ENCODE measurements around the gene CLSTN3. TPM values are rescaled to one million over a fixed set of nuclear protein-coding genes. Genes with fewer than 3 reads are reported as not detected.

CLSTN3 gene
- polyA plus RNA-seq, 4 donors, result 74.8 to 103 (median 90.9) TPM

DNA sequence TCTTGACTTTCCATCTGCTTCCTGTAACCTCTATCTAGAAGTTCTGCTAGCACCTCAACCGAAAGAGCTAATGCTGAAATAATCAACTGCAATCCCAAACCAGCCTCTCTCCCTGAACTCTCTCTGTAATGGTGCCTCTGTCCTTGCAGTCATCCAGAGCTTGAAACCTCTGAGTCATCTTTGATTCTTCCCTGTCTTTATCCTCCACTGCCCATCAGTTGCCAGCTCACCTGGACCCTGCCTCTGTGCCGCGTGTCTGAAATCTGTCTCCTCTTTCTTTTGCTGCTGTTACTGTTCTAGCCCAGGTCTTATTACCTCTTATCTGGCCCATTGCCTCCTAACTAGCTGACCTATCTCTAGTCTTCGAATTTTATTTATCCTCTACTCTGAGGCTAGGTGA, 15.5 kb downstream of the CLSTN3 start:
- no peak for DNase-seq (ENCODE audit: low read depth in 4 of 4, low spot score in 2 of 4)

DNA sequence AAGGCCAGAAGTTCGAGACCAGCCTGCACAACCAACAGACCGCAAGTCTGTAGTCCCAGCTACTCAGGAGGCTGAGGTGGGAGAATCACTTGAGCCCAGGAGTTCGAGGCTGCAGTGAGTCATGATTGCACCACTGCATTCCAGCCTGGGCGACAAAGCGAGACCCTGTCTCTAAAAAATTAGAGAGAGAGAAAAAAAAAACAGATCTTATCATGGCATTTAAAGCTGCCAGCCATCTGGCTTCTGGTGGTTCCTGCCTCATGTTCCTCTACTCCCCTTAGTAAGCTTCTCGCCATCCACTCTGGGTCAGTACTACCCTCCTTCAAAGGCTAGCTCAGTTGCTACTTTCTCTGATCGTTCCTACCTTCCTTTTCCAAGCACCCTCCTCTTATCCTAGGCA, 16.1 kb downstream of the CLSTN3 start:
- DNase-seq (ENCODE audit: low read depth in 4 of 4, low spot score in 2 of 4), result no peak

DNA sequence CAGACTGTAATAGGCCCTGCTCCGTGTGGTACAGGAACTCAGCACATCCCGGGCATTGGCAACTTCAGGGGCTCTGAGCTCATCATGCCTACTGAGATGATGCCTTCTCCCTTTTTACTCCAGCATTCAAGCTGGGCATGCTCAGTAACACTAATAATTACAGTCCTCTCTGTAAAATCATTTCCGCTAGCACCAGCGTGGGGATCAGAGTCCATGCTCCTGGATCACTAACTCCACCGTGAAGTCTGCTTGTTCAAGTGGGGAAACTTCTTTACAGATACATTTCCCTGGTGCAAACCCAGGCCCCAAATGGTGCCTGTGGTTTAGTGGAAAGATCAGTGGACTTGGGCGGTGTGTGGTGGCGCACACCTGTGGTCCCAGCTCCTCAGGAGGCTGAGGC, 16.7 kb downstream of the CLSTN3 start:
- no peak for DNase-seq (ENCODE audit: low read depth in 4 of 4, low spot score in 2 of 4)

DNA sequence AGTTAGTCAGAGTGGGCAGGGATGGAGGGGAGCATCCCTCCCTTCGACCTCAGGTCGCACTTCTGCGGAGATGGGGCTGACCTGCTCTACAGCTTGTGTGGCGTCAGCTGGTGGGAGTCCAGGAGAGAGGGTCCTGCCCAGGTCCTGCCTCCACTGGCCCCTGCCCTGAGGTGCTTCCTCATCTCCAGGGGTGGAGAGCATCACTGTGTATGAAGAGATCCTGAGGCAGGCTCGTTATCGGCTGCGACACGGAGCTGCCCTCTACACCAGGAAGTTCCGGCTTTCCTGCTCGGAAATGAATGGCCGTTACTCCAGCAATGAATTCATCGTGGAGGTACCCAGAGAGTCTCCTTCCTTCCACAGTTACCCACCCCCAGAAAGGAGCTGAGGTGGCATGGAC, 20.2 kb downstream of the CLSTN3 start:
- no peak for DNase-seq (ENCODE audit: low read depth in 4 of 4, low spot score in 2 of 4)

DNA sequence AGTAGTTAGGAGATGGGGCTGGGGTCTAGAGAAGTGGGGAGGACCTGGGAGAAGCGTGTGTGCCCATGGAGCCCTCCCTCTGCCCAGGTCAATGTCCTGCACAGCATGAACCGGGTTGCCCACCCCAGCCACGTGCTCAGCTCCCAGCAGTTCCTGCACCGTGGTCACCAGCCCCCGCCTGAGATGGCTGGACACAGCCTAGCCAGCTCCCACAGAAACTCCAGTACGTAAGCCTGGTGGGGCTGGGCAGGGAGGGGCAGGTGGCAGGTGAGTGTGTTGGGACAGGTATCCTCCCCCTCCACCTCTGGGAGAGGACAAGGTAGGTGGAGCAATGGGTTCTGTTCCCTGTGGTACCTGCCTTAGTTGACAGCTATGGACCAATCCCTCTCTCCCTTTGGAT, 20.7 kb downstream of the CLSTN3 start:
- no peak for DNase-seq (ENCODE audit: low read depth in 4 of 4, low spot score in 2 of 4)

DNA sequence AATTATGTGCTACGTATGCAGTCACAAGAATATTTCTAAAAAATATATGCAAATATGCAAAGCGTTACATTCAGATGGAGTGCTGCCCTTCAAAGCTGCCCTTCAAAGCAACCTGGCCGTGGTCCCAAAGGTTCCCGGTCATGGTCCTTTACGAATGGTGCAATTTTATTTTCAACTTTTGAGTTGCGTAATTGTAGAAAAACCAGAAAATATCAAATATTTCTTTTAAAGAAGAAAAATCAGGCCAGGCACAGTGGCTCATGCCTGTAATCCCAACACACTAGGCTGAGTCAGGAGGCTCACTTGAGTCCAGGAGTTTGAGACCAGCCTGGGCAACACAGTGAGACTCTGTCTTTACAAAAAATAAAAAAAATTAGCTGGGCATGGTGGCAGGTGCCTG, 21.4 kb downstream of the CLSTN3 start:
- DNase-seq (ENCODE audit: low read depth in 4 of 4, low spot score in 2 of 4), result no peak

DNA sequence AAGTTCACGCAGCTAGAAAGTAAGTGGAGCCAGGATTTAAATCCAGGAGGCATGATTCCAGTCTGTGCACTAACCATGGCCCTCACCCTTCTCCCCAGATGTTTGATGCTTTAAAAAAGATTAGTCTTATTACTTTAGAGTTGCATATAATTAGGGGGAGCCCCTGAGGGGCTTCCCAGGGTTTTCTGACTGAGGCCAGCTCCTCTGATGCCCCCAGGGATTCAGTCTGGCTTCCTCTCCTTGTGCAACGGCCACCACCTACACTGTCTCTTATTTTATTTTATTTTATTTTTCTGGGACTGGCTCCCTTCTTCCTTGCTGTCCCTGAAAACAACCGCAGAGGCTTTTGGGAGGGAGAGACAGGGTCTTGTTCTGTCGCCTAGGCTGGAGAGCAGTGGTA, 22.6 kb downstream of the CLSTN3 start:
- no peak for DNase-seq (ENCODE audit: low read depth in 4 of 4, low spot score in 2 of 4)

DNA sequence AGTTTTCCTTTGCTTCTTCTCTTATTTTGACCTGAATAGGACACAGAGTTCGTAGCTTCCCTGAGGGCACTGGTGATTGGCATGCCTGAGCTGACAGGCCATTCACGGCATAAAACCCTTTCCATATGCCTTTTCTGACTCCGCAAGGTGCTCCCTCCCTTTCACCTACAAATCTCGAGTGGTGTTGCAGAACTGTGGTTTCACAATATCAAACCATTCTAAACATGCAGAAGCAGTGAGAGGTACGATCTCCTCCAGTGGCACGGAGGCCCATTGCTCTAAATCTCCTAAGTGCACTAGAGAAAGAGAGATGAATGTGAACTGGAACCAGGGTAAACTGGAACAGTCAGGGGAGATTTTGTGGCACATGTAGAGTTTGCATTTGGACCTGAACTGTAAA, 23.9 kb downstream of the CLSTN3 start:
- DNase-seq (ENCODE audit: low read depth in 4 of 4, low spot score in 2 of 4), result no peak

DNA sequence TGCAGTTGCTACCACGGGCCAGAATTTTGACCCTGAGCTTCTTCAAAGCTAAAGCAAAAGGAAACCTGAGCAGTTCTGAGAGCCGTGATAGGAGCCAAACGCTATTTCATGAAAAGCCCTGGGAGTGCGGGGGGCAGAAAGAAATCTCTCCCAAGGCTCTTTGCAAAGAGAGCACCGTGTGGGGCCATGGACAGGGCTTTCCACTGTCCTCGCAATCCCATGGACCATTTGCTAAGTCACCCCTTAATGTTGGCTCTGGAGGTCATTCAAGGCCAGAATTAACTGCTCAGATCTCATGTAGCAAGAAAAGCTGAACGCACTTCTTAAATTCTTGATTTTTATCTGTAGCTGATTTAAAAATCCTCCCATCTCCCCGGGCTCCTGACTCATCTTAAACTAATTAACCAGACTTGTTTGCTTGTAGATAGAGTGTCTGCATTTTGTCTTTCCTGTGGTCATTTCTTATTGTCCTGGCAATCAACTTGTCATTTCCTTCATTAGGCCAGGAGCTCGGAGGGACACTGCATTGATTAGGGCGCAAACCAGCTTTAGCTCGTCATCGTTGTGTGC, 24.8 kb downstream of the CLSTN3 start:
- no peak for DNase-seq (ENCODE audit: low read depth in 4 of 4, low spot score in 2 of 4)

DNA sequence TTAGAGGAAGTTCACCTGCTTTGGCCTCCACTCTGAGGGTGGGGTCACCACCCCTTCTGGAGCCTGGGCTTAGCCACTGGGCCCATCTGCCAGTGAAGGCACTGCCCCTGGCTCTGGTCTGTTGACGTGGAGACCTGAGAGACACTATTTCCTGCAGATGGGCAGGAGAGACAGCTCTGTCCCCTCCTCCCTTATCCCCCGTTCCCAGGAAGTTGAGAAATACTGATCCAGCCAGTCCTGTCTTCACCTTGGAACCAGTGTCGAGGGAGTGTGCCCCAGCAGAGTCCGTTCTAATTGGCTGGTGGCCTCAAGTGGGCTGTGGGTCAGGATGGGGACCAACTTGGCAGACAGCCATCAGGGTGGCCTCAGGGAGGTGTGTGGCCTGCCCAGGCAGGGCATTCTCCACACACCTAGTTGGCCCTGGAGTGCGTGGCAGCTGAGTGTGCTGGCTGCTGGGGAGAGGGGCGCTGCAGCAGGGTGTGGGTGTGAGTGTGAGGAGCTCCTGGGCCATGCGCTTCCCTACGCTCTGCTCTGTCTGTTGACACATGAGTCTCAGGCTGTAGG, 25.4 kb downstream of the CLSTN3 start:
- no peak for DNase-seq (ENCODE audit: low read depth in 4 of 4, low spot score in 2 of 4)

DNA sequence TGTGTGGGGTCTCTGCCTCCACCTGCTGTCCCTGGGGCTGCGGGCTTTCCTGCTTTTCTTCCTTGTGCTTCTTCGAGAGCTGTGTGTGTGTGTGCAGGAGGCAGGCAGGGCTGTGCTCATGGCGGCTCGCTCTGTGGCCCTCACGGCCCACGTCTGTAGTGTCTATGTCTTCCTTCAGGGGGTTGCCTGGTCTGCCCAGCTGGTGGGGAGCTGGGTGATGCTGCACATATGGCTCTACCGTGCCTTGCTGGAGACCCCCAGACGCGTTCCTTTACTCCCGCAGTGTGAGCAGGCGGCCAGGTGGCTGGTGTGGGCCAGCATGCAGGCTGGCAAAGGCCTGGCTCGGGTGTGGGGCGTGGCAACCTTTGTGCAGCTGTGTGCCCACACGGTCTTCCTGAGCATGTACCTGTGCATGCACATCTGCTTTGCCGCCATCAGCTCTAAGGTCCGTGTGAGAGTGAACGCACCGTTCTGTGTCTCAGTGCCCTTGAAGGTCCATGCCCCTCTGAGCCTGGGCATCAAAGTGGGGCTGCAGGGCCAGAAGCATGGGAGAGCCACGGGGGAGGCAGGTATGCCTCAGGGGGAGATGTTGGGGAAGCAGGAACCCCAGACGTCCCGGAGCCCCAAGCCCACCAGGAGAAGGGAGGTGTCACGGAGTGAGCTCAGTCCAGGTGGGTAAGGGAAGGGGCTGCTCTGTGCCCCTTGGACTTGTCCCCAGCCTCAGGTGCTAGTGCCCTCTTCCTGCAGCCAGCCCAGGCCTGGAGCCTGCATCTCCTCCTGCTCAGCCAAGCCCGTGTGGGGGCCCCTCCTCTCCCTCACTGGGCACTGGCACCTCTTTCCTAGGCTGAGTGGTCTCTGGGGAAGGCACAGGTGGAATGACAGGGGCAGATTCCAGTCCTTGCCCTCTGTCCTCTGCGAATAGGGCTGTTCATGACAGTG, 26.4 kb downstream of the CLSTN3 start:
- no peak for DNase-seq (ENCODE audit: low read depth in 4 of 4, low spot score in 2 of 4)

DNA sequence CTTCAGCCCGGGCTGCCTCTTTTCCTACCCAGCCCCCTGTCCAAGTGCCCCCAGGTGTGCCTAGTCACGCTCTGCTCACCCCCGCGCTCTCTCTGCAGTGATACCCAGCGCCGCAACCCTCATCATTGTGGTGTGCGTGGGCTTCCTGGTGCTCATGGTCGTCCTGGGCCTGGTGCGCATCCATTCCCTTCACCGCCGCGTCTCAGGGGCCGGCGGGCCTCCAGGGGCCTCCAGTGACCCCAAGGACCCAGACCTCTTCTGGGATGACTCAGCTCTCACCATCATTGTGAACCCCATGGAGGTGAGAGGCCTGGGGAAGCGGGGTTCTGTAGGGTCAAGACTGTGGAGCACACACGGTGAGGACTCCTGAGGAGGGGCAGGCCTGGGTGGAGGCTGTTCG, 27.2 kb downstream of the CLSTN3 start:
- no peak for DNase-seq (ENCODE audit: low read depth in 4 of 4, low spot score in 2 of 4)

DNA sequence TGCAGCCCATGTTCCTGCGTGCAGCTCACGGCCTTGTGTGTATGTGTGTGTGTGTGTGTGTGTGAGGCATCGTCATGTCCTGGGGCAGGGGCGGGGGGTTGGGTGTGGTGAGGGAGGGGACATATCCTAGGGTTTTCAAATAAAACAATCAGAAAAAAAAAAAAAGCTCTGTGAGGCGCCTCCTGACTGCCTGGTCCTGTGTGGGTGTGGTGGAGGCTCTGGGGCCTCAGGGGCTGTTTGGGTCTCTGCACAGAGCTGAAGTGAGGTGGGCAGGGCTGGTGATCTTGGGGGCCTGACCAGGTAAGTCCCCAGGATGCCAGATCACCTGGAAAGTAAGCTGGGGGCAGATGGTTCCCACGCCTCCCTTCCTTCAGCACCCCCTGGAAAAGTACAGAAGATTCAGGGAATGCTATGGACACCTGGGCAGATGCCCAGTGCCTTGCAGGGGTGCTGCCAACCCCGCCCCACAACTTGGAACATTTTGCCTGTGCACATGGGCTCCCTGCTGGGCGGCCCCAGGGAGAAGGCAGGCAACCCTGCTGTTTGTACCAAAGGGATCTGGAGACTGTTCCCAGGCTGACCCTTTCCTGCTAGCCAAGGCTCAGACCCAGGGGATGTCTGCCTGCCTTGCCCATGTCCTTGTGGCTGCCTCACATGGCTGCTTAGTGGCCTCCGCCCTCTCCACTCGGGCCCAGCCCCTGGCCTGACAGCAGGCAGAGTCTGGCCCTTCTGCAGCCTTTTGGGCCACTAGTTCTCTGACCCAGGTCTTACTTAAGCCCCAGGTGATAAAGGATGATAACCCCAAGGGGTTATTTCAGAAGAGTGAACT, 28.8 kb downstream of the CLSTN3 start:
- DNase-seq (ENCODE audit: low read depth in 4 of 4, low spot score in 2 of 4), result no peak

DNA sequence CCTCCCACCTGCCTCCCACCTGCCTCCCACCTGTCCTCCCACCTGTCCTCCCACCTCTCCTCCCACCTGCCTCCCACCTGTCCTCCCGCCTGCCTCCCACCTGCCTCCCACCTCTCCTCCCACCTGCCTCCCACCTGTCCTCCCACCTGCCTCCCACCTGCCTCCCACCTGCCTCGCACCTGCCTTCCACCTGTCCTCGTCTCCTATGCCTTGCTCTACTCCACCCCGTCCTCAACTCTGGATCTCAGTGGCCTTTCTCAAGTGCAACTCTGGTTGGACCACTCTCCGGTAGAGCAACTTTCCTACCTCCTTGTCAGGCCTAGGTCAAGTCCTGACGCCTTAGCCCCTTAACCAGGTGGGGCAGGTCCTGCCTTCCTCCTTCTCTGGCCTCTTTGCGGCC, 30.0 kb downstream of the CLSTN3 start:
- no peak for DNase-seq (ENCODE audit: low read depth in 4 of 4, low spot score in 2 of 4)

DNA sequence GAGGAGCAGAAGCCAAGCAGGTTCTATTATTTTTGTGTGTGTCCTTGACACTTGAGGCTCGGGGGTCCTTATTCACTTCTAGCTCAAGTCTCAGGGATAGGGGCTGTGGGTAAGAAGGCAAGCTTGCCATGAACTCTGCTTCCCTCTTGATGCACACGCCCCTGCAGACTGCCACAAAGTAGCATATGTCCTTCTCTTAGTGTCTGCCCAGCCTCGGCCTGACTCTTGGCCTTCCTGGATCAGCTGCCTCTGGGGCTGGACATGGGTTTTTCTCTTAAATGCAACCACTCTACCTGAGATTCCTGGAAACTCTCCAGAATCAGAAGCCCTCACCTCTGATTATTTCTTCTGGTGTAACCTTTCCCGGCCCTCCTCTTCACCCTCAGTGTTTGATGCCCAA, 31.2 kb downstream of the CLSTN3 start:
- DNase-seq (ENCODE audit: low read depth in 4 of 4, low spot score in 2 of 4), result no peak

DNA sequence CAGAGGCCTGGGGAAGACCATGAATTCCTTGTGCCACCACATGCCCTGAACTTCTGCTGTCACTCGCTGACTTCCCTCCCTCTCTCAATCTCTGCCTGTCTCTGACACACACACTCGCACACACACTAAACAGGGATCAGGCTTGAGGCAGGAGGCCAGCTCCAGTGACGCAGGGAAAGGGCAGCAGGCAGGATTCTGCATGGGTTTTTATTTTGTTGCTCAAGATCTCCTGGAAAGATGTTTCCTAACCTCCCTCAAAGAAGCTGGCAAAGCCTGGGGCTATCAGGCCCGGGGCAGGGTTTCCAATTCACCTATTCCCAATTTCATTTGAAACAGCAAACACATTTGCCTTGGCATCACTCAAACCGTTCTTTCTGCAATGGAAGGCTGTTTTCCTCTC, 31.6 kb downstream of the CLSTN3 start:
- DNase-seq (ENCODE audit: low read depth in 4 of 4, low spot score in 2 of 4), result no peak

DNA sequence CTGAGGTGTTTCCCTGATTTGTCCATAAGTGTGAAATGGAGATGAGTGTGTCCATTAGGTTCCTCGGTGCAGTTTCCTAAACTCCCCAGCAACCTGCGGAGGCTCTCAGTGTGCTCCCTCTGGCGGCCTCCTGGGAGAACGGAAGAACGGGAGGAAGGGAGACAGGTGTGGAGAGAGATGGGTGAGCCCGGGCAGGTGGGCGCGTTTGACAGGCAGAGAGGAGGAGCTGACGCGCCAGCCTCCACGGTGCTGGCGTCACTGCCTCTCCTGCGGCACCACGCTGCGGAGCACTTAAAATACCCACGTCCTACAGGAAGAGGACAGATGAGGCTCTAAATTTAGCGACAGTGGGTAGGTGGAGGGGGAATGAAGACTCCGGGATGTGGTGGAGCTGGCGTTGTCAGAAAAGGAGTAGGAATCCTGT, 32.5 kb downstream of the CLSTN3 start:
- DNase-seq (ENCODE audit: low read depth in 4 of 4, low spot score in 2 of 4), result peak in 2 of 4 donors; percentile 8 to 38

DNA sequence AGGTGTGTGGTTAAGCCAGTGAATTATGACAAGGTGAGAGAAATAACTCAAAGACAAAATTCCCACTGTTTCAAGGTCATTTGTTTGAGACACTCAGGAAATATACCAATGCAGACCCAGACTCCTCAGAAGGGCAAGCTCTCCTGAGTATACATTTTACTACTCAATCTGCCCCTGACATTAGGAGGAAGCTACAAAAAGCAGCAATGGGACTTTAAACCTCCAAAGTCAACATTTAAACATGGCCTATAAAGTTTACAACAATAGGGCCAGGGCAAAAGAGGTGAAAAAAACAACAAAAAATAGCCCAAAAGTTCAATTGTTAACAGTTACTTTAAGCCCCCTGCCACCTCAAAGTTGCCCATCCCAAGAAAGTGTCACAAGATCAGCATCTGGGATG, 39.8 kb downstream of the CLSTN3 start:
- DNase-seq (ENCODE audit: low read depth in 4 of 4, low spot score in 2 of 4), result no peak

DNA sequence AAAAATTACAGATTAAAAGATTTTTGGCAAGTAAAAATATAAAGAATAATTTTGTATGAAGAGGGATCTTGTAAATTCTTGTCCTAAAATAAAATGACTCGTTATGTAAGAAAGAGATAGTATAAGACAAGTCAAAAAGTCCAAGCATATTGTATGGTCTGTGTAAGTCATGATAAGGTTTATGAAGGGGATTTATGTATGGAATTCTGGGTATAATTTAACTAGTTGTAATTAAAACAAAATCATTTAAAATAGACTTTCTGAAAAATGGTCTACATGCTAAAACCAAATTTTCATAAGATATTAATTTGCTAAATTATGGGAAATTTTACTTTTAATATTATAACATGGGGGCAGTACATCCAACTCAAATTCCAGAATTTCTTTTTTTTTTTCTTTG, 41.7 kb downstream of the CLSTN3 start:
- DNase-seq (ENCODE audit: low read depth in 4 of 4, low spot score in 2 of 4), result no peak

DNA sequence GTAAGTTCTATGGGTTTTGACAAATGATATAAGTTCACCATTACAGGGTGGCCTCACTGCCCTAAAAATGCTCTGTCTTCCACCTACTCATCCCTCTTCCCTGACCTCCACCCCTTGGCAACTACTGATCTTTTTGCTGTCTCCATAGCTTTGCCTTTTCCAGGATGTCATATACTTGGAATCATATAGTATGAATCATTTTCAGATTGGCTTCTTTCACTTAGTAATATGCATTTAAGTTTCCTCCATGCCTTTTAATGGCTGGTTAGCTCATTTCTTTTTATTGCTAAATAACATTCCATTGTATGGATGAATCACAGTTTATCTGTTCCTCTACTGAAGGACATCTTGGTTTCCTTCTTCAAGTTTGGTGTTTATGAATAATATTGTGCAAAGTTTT, 45.3 kb downstream of the CLSTN3 start:
- DNase-seq (ENCODE audit: low read depth in 4 of 4, low spot score in 2 of 4), result no peak

DNA sequence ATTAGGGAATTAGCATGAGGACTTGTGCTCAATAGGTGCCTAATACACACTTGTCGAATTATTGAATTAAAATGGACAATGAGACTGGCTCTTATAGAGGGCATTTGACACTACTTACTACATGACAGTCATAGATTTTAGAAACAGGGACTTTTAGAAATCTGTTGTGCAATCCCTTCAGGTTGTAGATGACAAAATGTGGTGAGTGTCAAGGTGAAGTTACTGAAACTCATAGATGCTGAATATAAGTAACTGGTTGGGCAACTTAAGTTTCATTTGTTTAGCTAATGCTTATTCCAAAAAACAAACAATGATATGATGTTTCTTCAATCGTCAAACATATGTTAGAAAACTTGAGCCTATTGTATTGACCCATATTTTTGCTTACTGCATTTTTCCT, 46.4 kb downstream of the CLSTN3 start:
- no peak for DNase-seq (ENCODE audit: low read depth in 4 of 4, low spot score in 2 of 4)

All from left renal cortex interstitium (tissue), 4 donors.